HEK293 (cell line): Measurements from ENCODE around the gene GLT1D1.

Source experiments
- ATF2 ChIP-seq: fragments of 450-650 bp; formaldehyde crosslinking; IDR thresholded peaks from 2 replicates; pipeline ENCODE4 v1.5.1; 2016; ENCODE audit warnings: missing biosample characterization, missing genetic modification characterization, low read depth
- CTCF ChIP-seq: fragments of 450-650 bp; formaldehyde crosslinking; IDR thresholded peaks from 2 replicates; pipeline ENCODE4 v1.5.1; 2016; ENCODE audit warnings: missing biosample characterization, missing genetic modification characterization
- GLI2 ChIP-seq: fragments of 450-650 bp; formaldehyde crosslinking; IDR thresholded peaks from 2 replicates; pipeline ENCODE4; 2017; ENCODE audit warnings: missing biosample characterization, missing genetic modification characterization, low read depth, borderline replicate concordance
- GLIS2 ChIP-seq: fragments of 450-650 bp; formaldehyde crosslinking; IDR thresholded peaks from 2 replicates; pipeline ENCODE4 v1.5.1; 2016; ENCODE audit warnings: missing biosample characterization, missing genetic modification characterization
- HOXA7 ChIP-seq: sonication (generic); formaldehyde crosslinking; IDR thresholded peaks from 2 replicates; pipeline ENCODE4 v1.8.1; 2022; ENCODE audit warnings: missing genetic modification reagents, borderline replicate concordance
- HOXD13 ChIP-seq: sonication (generic); formaldehyde crosslinking; IDR thresholded peaks from 2 replicates; pipeline ENCODE4 v1.8.0; 2022; ENCODE audit warnings: missing genetic modification reagents, borderline replicate concordance
- REST ChIP-seq: fragments of 450-650 bp; formaldehyde crosslinking; IDR thresholded peaks from 2 replicates; pipeline ENCODE4 v1.5.1; 2016; ENCODE audit warnings: missing biosample characterization, missing genetic modification characterization
- SCRT1 ChIP-seq: fragments of 450-650 bp; formaldehyde crosslinking; IDR thresholded peaks from 2 replicates; pipeline ENCODE4 v1.5.1; 2016; ENCODE audit warnings: missing biosample characterization, missing genetic modification characterization, borderline replicate concordance
- SCRT2 ChIP-seq: fragments of 450-650 bp; formaldehyde crosslinking; IDR thresholded peaks from 2 replicates; pipeline ENCODE4 v1.5.1; 2016; ENCODE audit warnings: missing biosample characterization, missing genetic modification characterization
- YY1 ChIP-seq: fragments of 450-650 bp; formaldehyde crosslinking; IDR thresholded peaks from 2 replicates; pipeline ENCODE4 v1.5.1; 2018; ENCODE audit warnings: missing biosample characterization, missing genetic modification characterization
- ZBTB48 ChIP-seq: fragments of 450-650 bp; formaldehyde crosslinking; IDR thresholded peaks from 2 replicates; pipeline ENCODE4 v1.5.1; 2016; ENCODE audit warnings: missing biosample characterization, missing genetic modification characterization
- ZBTB49 ChIP-seq: fragments of 450-650 bp; formaldehyde crosslinking; IDR thresholded peaks from 2 replicates; pipeline ENCODE4 v1.5.1; 2016; ENCODE audit warnings: missing biosample characterization, missing genetic modification characterization, low read depth
- ZEB2 ChIP-seq: fragments of 450-650 bp; formaldehyde crosslinking; IDR thresholded peaks from 2 replicates; pipeline ENCODE4 v1.5.1; 2016; ENCODE audit warnings: missing biosample characterization, missing genetic modification characterization
- ZFP69B ChIP-seq: fragments of 450-650 bp; formaldehyde crosslinking; IDR thresholded peaks from 2 replicates; pipeline ENCODE4 v1.5.1; 2016; ENCODE audit warnings: missing biosample characterization, missing genetic modification characterization
- ZNF132 ChIP-seq: fragments of 450-650 bp; formaldehyde crosslinking; IDR thresholded peaks from 2 replicates; pipeline ENCODE4 v1.5.1; 2017; ENCODE audit warnings: missing biosample characterization, missing genetic modification characterization, borderline replicate concordance
- ZNF184 ChIP-seq: fragments of 450-650 bp; IDR thresholded peaks from 2 replicates; pipeline ENCODE4 v1.5.1; 2018; ENCODE audit warnings: missing biosample characterization, mild to moderate bottlenecking, missing genetic modification characterization
- ZNF26 ChIP-seq: fragments of 450-650 bp; formaldehyde crosslinking; IDR thresholded peaks from 2 replicates; pipeline ENCODE4 v1.5.1; 2016; ENCODE audit warnings: missing biosample characterization, missing genetic modification characterization
- ZNF266 ChIP-seq: fragments of 450-650 bp; formaldehyde crosslinking; IDR thresholded peaks from 2 replicates; pipeline ENCODE4 v1.5.1; 2016; ENCODE audit warnings: missing biosample characterization, missing genetic modification characterization, low read depth
- ZNF37A ChIP-seq: fragments of 450-650 bp; IDR thresholded peaks from 2 replicates; pipeline ENCODE4 v1.5.1; 2018; ENCODE audit warnings: missing biosample characterization, missing genetic modification characterization
- ZNF404 ChIP-seq: fragments of 450-650 bp; formaldehyde crosslinking; IDR thresholded peaks from 2 replicates; pipeline ENCODE4 v1.5.1; 2017; ENCODE audit warnings: missing biosample characterization, missing genetic modification characterization
- ZNF560 ChIP-seq: fragments of 450-650 bp; formaldehyde crosslinking; IDR thresholded peaks from 2 replicates; pipeline ENCODE4 v1.5.1; 2017; ENCODE audit warnings: missing biosample characterization, missing genetic modification characterization, borderline replicate concordance
- ZNF585B ChIP-seq: fragments of 450-650 bp; formaldehyde crosslinking; IDR thresholded peaks from 2 replicates; pipeline ENCODE4 v1.5.1; 2016; ENCODE audit warnings: missing biosample characterization, missing genetic modification characterization
- ZNF596 ChIP-seq: fragments of 450-650 bp; IDR thresholded peaks from 2 replicates; pipeline ENCODE4 v1.5.0; 2018; ENCODE audit warnings: missing biosample characterization, mild to moderate bottlenecking, missing genetic modification characterization, moderate library complexity
- ZNF704 ChIP-seq: fragments of 450-650 bp; formaldehyde crosslinking; IDR thresholded peaks from 2 replicates; pipeline ENCODE4 v1.5.1; 2016; ENCODE audit warnings: missing biosample characterization, missing genetic modification characterization
- ZNF707 ChIP-seq: fragments of 450-650 bp; formaldehyde crosslinking; IDR thresholded peaks from 2 replicates; pipeline ENCODE4 v1.5.1; 2016; ENCODE audit warnings: missing biosample characterization, missing genetic modification characterization
- ZNF768 ChIP-seq: fragments of 450-650 bp; formaldehyde crosslinking; IDR thresholded peaks from 2 replicates; pipeline ENCODE4 v1.5.1; 2018; ENCODE audit warnings: missing biosample characterization, mild to moderate bottlenecking, missing genetic modification characterization
- ZNF791 ChIP-seq: fragments of 450-650 bp; formaldehyde crosslinking; IDR thresholded peaks from 2 replicates; pipeline ENCODE4 v1.5.1; 2016; ENCODE audit warnings: missing biosample characterization, missing genetic modification characterization
- ZSCAN23 ChIP-seq: fragments of 450-650 bp; formaldehyde crosslinking; IDR thresholded peaks from 2 replicates; pipeline ENCODE4 v1.5.1; 2016; ENCODE audit warnings: missing biosample characterization, missing genetic modification characterization

Gene GLT1D1

GRCh38 chr12:128823916-128824839 is 29.1 kb upstream of the GLT1D1 start, which contains the start of gene SLC15A4 (continued):
- TF ChIP-seq ZNF791 (tag by site-specific recombination) (no peak), ZNF184 (tag by site-specific recombination) (no peak), ZBTB48 (no peak), GLI2 (tag by site-specific recombination) (no peak), ZNF132 (no peak), HOXA7 (no peak), HOXD13 (CRISPR knock-in tag) (no peak), ZNF266 (tag by site-specific recombination) (no peak), YY1 (tag by site-specific recombination) (no peak), ZNF585B (tag by site-specific recombination) (no peak), ZSCAN23 (no peak), ZNF768 (tag by site-specific recombination) (no peak), ZNF404 (tag by site-specific recombination) (no peak), ZNF707 (no peak), ZEB2 (0 out of 2 replicates have a peak, but pooled peaks have one; percentile 18), ZNF37A (tag by site-specific recombination) (no peak), CTCF (no peak), ZNF560 (no peak), GLIS2 (tag by site-specific recombination) (peak; percentile 31; the same call in 1 of the 2 replicates), ZNF596 (tag by site-specific recombination) (no peak), SCRT2 (no peak), ZNF26 (tag by site-specific recombination) (no peak), REST (tag by site-specific recombination) (no peak), ZFP69B (no peak), ZNF704 (tag by site-specific recombination) (no peak), SCRT1 (tag by site-specific recombination) (no peak), ATF2 (tag by site-specific recombination) (no peak), ZBTB49 (no peak)
